ENCODE measurements around the gene HMCN2. TPM values are rescaled to one million over a fixed set of nuclear protein-coding genes. Genes with fewer than 3 reads are reported as not detected.

HMCN2 gene
- polyA plus RNA-seq, 1 donor = 7.5 TPM

- no peak for DNase-seq
Measured at GRCh38 chr9:130441031-130441430, 175.5 kb downstream of the HMCN2 start.

- no peak for DNase-seq
Measured at GRCh38 chr9:130442746-130443455, 177.3 kb downstream of the HMCN2 start.

DNA sequence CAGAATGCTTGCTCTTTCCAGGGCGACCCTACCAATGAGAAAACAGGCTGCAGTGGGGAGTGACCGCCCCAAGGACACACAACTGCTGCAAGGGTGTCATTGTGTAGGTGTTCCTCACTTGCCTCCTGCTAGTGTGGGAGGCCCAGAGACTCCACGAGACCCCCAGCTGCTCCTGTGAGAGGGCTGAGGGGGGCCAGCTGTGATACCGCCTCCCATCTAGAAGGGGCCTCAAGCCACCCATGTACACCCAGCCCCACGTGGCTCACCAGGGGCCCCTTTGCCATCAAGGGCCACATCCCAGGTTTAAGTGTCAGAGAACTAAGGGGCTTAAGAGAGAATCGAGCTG is 177.9 kb downstream of the HMCN2 start:
- no peak for DNase-seq

DNA sequence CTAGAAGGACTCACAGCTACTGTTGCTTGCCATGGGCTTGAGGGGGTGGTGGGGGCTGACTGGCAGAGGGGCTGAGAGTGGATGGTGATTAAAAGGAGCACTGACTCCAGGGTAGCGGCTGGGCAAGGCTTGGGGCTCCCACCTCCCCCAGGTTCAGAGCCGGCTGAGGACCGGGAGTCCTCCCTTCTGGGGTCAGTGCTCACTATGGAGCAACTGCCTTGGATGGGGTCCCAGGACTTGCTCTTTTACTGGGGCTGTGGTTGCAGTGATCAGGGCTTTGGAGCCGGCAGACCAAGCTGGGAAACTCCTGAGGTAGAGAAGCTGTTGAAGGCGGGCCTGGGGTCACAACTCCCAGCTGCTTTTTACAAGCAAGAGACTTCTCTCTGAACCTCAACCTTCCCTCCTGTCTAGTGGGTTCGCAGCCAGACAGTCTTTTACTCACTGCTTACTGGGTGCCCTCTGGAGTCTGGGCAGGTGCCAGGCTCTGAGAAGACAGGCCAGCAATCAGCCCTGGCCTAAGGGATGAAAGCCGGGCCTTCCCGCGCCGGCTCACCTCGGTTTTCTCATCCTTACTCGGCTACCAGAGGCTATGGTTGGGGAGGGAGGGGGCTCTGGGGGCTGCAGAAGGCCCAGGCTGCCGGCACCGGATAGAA is 178.4 kb downstream of the HMCN2 start:
- no peak for DNase-seq

- DNase-seq = peak; percentile 50
Measured at GRCh38 chr9:130444565-130445221, 179.1 kb downstream of the HMCN2 start, which contains the start of gene ASS1. ASS1 (plus strand) TSS chr9:130444961; CDS start chr9:130452229, 7,268 bp downstream.

DNA sequence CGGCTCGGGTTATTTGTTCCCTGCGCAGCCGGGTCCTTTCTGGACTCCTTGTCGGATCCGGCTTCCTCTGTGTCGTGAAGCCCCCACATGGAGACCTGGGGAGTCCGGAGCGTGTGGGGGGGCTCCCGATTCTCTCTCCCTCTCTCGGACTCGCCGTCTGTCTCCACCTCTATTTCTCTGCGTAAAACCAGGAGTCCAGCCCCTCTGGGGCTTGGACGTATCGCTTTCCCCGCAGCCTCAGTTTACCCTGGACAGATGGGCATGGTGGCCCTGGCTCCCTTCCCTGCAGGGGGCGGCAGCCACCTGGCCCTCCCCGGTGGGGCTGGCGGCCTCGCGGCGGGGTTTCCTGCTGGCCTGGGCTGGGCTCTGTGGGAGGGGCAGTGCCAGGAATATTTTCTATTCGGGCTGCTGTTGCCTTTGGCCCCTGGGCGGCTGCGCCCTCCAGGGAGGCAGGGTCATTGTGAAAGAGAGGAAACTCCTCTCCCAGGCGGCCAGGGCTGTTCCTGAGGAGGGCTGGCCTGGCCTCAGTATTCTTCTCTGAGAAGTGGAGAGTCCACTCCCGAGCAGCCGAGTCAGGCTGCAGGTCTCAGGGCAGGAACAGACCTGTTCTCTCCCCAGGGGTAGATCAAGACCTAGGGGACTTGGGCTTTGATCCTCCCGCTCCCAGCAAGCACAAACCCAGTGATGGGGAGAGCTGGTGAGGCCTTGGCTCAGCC is 179.9 kb downstream of the HMCN2 start:
- no peak for DNase-seq

- DNase-seq = peak; percentile 77
Measured at GRCh38 chr9:130446101-130446861, 180.7 kb downstream of the HMCN2 start.

GRCh38 chr9:130447193-130447816 is 181.7 kb downstream of the HMCN2 start:
- no peak for DNase-seq

DNA sequence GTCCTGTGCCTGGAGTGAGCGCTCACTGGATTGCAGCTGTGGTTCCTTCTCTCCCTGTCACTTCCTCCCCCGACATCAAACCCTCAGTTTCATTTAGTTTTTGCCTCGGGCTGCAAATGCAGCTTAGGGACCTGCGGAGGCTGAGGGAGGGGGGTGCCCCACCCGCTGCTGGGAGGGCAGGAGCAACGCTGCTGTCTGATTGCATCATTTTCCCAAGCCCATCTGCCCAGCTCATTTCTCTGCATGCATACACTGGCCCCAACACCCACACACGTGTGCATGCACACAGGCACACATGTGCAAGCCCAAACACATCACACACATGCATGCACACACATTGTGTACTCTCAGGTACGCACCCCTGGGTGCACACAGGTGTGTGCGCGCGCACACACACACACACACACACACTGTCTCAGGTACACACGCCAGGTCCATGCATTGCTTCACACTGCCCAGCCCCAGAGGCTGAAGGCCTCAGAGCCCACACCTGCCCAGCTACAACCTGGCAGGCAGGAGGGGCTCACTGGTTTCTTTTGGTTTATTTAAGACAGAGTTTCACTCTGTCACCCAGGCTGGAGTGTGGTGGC is 182.6 kb downstream of the HMCN2 start:
- DNase-seq = no peak

DNA sequence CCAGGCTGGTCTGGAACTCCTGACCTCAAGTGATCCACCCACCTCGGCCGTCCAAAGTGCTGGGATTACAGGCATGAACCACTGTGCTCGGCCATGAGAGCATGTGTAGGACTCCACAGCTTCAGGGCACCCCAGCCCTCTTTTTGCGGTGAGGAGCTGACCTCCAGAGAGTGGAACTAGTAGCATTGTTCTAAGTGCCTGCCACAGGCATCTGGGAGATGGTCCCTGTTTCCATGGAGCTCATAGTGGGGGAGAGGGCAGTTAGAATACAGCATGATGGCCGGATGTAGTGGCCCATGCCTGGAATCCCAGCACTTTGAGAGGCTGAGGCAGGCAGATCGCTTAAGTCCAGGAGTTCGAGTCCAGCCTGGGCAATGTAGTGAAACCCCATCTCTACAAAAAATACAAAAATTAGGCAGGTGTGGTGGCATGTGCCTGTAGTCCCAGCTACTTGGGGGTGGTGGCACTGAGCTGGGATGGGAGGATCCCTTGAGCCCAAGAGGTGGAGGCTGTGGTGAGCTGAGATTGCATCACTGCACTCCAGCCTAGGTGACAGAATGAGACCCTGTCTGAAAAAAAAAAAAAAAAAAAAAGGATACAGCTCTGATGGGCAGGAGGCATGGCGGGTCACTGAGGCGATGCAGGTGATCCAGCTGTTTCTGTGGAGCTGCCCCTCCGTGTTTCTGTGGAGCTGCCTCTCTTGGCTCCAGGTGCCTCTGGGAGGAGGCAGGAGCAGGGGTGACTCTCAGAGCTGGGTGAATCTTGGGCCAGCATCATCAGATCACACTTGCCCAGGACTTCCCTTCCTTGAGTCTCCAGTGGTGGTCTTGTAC is 183.4 kb downstream of the HMCN2 start:
- no peak for DNase-seq

- no peak for DNase-seq
Measured at GRCh38 chr9:130450344-130451003, 184.9 kb downstream of the HMCN2 start.

DNA sequence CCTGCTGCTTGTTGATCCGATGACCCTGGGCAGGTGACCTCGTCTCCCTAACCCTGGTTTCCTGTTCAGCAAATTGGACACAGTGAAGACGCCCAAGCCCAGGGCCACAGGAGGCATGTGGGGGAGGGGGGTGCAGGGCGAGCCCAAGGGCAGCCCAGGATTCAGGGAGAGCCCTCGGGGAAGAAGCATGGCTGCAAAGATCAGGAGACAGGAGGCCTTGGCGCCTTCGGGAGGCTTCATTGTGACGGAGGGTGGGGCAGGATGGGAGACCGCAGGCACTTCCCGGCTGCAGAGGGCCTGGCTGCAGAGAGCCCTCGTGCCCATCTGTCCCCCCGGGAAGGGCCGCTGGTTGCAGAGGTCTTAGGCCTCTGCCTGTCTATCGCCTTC is 185.4 kb downstream of the HMCN2 start:
- no peak for DNase-seq

DNA sequence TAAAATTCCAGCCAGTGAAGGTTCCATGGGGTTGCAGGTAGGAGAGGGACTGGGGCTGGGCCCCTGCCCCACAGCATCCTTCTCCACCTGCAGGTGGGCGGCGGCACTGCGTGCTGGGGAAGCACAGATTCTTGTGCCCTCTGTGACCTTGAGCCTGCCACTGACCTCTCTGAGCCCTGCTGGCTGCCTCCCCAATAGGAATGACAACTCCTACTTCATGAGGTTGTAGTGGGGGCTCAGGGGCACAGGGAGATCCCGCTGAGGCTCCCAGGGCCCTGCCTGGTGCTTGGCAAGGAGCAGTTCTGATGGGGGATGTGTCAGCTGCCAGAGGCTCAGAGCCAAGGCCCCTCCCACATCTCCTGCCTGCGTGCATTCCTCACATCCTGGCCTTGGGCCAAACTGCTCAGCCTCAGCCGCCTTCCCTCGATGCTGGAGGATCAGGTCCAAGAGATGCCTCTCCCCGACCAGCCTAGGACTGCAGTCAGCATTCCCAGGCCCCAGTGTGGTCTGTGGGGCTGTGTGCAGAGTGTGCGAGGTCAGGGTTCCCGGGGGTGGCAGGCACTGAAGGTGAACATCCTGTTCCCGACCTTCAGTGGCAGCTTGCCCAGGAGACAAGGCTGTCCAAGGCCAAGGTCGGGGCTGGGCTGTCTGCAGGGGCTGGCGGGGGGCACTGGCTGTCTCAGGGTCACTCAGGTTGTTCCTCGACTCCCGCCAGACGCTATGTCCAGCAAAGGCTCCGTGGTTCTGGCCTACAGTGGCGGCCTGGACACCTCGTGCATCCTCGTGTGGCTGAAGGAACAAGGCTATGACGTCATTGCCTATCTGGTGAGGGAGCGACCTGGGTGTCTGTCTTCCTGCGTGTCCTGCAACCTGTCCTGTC is 186.2 kb downstream of the HMCN2 start:
- DNase-seq = peak; percentile 45

GRCh38 chr9:130452835-130453234 is 187.3 kb downstream of the HMCN2 start:
- DNase-seq = no peak

- no peak for DNase-seq
Measured at GRCh38 chr9:130453487-130453886, 187.9 kb downstream of the HMCN2 start.

GRCh38 chr9:130454096-130454811 is 188.7 kb downstream of the HMCN2 start:
- DNase-seq = no peak

DNA sequence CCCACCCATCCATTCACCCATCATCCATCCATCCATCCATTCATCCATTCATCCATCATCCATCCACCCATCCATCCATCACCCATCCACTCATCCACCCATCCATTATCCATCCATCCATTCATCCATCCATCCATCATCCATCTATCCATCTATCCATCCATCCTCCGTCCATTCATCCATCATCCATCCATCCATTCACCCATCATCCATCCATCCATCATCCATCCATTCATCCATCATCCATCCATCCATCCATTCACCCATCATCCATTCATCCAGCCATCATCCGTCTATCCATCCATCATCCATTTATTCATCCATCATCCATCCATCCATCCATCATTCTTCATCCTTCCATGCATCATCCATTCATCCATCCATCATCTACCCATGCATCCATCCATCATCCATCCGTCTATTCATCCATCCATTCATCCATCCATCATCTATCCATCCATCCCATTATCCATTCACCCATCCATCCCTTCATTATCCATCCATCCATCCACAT is 189.3 kb downstream of the HMCN2 start:
- DNase-seq = no peak

All from hindlimb muscle (tissue), 1 donor.